Femur (tissue), 1 donor: ENCODE results near the gene ZNF277.

Experiments
- DNase-seq: peaks from one replicate; pipeline ENCODE4 v3.0.0-alpha.2; 2017

The ZNF277 gene

GRCh38 chr7:112361154-112361553 lies 154.7 kb downstream of the ZNF277 start:
- DNase-seq, result no peak

DNA sequence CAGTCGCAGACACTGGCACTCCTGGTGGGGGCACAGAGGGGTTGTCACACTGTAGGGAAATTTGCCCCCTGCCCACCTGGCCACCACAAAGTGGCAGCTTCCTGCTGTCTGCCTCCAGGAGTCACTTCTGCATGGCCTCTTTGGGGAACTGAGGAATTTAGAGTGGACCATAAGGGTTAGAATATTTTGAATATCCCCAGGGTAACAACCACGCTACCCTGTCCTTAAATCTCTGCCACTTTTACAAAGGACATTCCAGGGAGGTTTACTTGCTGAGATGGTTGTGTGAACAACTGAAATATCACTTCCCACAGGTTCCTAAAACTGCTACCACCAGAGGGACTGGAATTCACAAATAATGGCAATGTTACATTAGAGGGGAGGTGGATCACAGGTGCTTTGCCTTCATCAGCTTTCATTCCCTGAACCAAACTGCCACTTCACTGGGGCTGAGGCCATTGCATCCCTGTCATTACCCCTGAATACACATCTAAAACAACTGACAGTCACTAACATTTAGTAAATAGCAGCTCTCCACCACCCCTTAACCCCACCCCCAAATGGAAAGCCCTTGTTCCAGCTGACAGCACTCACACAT lies 155.7 kb downstream of the ZNF277 start:
- DNase-seq, result no peak

DNA sequence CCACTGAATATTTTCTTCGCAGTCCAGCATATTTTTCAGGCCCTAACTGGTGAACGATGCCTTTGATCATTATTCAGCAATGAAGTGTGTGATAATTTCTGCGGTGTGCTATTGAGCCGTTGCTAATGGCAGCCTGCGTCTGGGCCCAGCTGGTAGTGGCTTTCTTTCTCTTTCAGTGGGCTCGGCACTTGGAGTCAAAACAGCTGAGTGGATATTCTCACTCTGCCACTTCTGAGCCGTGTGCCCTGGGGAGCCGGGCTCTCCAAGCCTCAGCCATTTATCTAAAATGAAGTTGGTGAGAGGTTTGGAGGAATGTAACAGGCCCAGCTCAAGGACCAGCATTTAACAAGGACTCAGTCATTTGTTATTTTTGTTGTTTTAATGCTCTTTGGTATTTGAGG lies 156.2 kb downstream of the ZNF277 start:
- no peak for DNase-seq

GRCh38 chr7:112364388-112364787 lies 157.9 kb downstream of the ZNF277 start:
- DNase-seq, result no peak

DNA sequence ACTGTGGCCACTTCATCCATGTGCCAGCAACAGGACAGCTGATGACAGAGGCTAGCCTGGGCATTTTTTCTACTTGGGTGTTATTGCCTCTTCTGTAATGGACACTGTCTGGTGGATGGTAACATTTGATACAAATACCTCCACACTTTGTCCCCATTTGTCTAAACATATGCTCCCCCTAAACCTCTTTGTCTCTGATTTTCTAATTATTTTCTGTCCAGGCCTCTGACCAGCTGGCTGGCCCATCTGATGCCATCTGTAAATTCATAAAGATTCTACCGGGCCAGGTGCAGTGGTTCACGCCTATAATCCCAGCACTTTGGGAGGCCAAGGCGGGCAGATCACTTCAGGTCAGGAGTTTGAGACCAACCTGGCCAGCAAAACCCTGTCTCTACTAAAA lies 159.1 kb downstream of the ZNF277 start:
- DNase-seq, result no peak

DNA sequence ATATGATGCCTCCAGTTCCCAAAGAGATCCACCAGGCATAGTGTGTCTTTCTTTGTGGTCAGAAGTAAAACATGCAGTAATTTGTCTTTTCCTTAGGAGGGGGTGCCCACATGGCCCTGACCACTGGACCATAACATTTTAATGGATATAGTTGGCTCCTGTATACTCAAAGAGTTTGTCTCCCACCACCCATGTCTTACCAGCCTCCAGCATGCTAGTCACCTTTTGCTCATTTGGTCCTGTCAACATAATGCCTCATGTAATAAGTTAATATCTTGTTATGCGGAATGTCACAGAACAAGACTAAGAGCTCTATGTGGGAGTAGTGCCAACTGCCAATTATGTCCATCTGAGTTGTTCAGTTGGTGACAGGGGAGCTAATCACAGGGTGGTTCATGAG lies 160.4 kb downstream of the ZNF277 start:
- DNase-seq, result no peak

DNA sequence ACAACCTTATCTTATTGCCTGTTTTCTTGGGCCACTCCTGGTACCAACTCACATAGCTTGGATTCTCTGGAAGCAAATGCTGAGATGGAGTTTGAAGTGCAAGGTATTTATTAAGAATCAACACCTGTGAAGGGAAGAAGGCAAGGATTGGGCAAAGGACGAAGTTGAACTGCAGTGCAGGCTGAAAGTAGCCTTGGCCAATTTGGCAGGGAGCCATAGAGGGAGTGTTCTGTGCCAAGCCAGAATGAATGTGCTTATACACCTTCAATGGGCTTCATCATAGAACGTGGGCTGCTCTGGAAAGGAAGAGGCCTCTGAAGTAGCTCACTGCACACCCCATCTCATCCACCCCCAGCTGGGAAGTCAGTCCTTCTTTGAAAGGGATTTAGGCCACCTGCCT lies 163.9 kb downstream of the ZNF277 start:
- DNase-seq, result no peak

DNA sequence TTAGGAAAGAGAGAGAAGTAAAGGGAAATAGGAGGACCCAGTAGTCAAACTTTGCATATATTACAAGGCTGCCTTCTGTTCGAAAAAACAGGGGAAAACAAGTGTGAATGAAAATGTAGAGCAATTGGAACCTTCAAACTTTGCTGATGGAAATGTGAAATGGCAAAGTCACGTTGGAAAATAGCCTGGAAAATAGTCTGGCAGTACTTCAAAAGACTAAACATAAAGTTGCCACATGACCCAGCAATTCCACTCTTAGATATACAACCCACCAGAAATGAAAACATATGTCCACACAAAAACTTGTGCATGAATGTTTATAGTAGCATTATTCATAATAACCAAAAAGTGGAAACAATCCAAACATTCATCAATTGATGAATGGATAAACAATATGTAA lies 165.2 kb downstream of the ZNF277 start:
- DNase-seq, result no peak

DNA sequence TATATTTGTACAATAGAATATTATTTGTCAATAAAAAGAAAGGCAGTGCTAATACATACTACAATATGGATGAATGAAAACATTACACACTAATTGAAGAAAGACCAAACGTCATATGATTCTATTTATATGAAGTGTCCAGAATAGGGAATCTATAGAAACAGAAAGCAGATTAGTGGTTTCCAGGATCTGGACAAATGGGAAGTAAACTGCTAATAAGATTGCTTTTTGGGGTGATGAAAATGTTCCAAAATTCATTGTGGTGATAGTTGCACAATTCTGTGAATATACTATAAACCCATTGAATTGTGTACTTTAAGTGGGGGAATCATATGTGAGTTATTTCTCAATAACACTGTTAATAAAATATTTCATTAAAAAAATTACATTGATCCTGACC lies 165.6 kb downstream of the ZNF277 start:
- no peak for DNase-seq

DNA sequence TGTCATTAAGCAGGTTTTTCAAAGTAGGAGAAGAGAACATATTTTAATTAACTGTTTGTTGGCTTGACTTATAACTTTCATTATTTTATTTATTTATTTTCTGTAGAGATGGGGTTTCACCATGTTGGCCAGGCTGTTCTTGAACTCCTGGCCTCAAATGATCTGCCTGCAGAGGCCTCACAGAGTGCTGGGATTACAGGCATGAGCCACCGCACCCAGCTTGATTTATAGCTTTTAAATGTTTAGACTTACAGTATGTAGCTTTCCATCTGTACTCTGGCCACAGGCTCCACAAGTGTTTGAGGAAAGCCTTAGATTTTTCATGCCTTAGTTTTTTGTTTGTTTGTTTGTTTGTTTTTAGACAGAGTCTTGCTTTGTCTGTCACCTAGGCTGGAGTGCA lies 171.1 kb downstream of the ZNF277 start:
- no peak for DNase-seq

DNA sequence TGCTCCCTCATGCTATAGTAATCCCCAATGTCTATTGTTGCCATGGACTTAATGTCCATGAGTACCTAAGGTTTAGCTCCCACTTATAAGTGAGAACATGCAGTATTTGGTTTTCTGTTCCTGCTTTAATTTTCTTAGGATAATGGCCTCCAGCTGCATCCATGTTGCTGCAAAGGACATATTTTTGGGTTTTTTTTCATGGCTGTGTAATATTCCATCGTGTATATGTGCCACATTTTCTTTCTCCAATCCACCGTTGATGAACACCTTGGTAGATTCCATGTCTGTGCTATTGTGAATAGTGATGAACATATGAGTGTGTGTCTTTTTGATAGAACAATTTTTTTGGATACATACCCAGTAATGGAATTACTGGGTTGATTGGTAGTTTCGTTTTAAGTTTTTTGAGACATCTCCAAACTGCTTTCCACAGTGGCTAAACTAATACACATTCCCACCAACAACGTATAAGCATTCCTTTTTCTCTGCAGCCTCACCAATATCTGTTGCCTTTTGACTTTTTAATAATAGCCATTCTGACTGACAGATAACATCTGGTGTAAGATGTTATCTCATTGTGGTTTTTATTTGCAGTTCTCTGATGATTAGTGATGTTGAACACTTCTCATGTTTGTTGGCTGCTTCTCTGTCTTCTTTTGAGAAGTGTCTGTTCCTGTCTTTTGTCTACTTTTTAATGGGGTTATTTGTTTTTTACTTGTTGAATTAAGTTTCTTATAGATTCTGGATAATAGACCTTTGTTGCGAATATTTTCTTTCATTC lies 175.0 kb downstream of the ZNF277 start:
- DNase-seq, result no peak

GRCh38 chr7:112383671-112384417 lies 177.3 kb downstream of the ZNF277 start:
- no peak for DNase-seq

DNA sequence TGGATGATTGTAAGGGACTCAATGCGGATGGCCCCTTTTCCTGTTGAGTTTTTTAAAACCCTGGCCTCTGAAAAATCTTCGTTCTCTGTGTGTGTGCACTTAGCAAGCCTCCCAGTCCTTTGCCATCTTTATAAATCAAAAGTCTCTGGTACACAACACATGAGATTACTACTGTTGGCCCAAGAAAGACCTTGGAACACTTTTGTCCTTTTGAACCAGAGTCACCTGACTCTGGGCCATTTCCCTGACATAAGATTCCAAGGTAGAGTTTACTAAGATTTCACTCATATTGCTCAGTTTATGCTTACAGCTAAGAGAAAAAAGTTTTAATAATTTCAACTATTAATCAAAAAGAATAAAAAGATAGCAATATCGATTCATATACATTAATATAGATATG lies 179.0 kb downstream of the ZNF277 start:
- no peak for DNase-seq

DNA sequence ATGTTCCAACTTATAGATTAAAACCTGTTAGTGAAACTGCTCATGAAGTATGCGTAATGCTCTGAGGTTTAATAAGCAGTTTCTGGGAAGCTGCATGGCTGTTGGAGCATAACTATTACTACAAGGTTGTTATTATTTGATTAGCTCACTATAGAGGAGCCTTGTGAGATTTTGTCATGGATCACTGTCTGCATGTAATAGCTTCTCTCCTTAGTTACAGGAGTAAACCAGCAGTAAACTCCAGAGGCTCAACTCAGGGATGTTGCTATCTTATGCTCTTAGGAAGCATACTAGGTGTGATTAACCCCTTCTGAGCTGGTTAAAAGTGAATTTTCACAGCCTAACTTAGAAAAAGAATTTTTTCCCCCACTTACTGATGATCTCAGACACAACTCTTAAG lies 180.1 kb downstream of the ZNF277 start:
- no peak for DNase-seq

GRCh38 chr7:112390167-112390566 lies 183.7 kb downstream of the ZNF277 start:
- DNase-seq, result no peak

DNA sequence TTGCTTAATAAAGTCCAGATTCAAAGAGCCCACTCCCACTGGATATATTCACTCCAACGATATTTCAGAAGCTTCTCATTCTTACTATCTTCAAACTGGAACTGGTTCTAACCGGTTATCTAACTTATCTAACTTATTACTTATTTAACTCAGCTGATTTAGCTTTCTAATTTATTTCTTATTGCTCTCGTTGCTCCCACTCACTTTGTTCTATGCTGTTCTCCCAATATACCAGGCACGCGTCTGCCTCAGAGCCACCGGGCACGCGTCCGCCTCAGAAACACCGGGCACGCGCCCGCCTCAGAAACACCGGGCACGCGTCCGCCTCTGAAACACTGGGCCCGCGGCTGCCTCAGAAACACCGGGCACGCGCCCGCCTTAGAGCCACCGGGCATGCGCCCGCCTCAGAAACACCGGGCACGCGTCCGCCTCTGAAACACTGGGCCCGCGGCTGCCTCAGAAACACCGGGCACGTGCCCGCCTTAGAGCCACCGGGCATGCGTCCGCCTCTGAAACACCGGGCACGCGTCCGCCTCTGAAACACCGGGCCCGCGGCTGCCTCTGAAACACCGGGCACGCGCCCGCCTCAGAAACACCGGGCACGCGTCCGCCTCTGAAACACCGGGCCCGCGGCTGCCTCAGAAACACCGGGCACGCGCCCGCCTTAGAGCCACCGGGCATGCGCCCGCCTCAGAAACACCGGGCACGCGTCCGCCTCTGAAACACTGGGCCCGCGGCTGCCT lies 184.8 kb downstream of the ZNF277 start:
- peak; percentile 44 for DNase-seq

GRCh38 chr7:112391841-112392286 lies 185.4 kb downstream of the ZNF277 start:
- peak; percentile 37 for DNase-seq
